HG03039 (cell line): ENCODE data around the gene MUC21.
"Not testable (repeated sequence)": the region's sequence is repeated elsewhere in the genome, so short reads cannot be mapped to it uniquely, and the experiment has no call there.

Experiments
- ATAC-seq: cut with Tn5 transposase; IDR thresholded peaks from one replicate; pipeline ENCODE4 v1.9.1; 2021; ENCODE audit warnings: mild to moderate bottlenecking, moderate library complexity; ENCODE audit not compliant: unreplicated experiment

The MUC21 gene

GRCh38 chr6:31005249-31006020 is 21.9 kb downstream of the MUC21 start:
- ATAC-seq, result no peak

DNA sequence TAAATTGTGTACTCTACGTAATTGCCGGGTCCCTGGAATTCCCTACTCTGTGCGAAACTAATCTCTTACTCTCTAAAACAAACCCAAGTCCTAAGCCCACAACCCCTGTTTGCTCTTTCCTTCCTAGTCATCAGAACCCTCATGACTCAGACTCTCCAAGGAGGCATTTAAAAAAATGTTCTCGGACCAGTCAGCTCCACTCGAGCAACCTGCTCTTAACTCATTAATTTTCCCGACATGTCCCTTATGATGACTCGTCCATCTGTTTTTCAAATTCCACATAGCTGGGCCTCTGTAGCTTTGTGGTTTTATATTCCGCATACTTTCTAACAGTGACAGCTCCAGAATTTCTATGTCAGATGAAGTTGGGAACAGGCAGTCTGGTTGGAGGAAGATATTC is 24.2 kb downstream of the MUC21 start:
- ATAC-seq, result no peak

DNA sequence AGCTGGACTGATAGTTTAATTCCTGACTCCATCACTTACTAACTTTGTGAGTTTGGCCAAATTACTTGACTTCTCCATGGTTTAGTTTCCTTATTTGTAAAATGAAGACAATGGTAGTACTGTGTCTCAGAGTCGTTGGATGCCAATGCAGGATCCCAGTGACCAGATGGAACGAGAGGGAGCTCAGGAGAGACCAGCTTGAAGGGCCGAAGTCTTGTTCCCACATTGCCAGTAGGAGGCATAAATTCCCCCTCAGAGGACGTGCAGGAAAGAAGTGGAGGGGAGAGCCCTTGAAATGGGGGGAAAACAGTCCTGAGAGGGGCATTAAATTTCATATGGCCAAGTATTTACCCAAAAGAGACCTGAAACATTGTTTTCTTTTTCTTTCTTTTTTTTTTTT is 24.6 kb downstream of the MUC21 start:
- ATAC-seq, result no peak

DNA sequence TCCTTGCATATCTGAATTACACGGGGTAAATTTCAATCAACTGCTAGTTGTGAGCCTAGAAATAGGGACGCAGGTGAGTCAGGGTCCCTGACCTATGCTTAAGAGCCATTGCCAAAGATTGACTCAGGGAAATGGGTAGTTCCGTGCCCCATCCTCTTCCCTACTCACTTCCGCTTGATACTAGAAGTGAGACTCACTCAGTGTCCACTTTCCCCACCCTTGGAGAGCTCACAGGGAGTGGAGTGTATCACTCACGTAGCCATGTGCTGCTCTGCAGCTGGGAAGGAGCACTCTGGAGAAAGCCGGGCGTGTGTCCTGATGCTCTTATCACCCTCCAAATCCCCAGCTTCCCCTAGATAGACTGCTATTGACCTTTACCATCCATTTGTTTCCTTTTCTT is 26.2 kb downstream of the MUC21 start:
- no peak for ATAC-seq

DNA sequence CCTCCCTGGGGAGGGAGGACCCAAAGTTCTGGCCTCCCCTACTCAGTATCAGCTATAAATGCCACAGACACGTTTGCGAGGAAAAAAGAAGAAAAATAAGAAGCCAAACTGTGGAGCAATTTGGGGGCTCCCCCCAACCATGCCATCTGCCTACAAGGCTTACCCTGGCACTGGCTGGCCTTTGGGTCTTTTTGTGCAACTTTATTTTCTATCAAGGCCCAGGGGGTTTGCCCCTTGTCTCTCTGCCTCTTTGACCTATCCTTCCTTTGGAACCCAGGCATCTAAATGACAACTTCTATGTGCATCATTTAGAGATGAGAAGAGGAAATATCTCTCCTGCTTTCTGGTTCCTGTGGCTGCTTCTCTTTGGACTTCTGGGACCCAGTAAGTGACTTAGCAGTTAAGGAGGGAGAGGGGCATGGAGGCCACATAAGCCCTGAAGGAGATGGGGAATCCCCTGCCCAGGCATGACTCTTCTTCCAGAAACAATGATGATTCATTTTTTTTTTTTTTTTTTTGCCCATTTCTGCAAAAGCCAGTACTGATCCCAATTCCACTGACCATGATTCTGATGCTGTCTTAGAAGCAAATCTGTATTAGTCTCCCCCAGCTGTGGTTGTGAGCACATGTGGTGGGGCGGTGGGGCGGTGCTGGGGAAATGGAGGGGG is 27.0 kb downstream of the MUC21 start, which contains the start of gene MUC22:
MUC22 (plus strand) TSS at position 82 of the 668 bp plus-strand sequence; CDS start at position 315, 233 bp downstream.
- no peak for ATAC-seq

- ATAC-seq, result no peak
These were observed 27.6 kb downstream of the MUC21 start for GRCh38 chr6:31011153-31011552.

- no peak for ATAC-seq
These were observed 33.3 kb downstream of the MUC21 start for GRCh38 chr6:31016659-31017299.

DNA sequence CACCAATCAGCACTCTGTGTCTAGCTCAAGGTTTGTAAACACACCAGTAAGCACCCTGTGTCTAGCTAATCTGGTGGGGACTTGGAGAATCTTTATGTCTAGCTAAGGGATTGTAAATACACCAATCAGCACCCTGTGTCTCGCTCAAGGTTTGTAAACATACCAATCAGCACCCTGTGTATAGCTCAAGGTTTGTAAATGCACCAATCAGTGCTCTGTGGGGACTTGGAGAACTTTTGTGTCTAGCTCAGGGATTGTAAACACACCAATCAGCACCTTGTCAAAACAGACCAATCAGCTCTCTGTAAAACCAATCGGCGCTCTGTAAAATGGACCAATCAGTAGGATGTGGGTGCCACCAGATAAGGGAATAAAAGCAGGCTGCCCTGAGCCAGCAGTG is 33.9 kb downstream of the MUC21 start:
- not testable (repeated sequence) for ATAC-seq

DNA sequence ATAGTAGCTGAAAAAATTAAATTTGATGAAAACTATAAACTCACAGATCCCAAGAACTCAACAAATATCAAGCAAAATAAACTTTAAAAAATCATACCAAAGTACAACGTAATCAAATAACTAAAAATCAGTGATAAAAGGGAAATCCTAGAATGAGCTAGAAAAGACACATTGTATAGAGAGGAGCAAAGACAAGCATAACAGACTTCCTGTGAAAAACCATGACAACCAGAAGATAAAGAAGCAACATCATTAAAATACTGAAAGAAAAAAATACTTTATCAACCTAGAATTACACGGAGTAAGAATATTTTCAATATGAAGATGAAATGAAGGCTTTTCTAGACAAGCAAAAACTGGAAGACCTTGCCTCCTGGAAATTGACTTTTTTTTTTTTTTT is 36.5 kb downstream of the MUC21 start:
- ATAC-seq, result no peak

- ATAC-seq, result not testable (repeated sequence)
These were observed 37.2 kb downstream of the MUC21 start for GRCh38 chr6:31020631-31021255.

DNA sequence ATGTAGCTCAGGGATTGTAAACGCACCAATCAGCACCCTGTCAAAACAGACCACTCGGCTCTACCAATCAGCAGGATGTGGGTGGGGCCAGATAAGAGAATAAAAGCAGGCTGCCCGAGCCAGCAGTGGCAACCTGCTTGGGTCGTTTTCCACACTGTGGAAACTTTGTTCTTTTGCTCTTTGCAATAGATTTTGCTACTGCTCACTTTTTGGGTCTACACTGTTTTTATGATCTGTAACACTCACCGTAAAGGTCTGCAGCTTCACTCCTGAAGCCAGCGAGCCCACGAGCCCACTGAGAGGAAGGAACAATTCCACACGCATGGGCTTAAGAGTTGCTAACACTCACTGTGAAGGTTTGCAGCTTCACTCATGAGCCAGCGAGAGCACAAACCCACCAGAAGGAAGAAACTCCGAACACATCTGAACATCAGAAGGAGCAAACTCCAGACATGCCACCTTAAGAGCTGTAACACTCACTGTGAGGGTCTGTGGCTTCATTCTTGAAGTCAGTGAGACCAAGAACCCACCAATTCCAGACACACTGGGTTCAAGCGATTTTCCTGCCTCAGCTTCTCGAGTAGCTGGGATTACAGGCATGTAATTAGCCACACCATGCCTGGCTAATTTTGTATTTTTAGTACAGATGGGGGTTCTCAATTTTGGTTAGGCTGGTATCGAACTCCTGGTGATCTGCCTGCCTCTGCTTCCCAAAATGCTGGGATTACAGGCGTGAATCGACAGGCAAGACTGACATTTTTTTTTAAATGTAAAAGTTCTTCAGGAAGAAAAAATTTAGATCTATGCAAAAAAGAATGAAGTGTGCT is 38.4 kb downstream of the MUC21 start:
- ATAC-seq, result not testable (repeated sequence)

- no peak for ATAC-seq
These were observed 42.1 kb downstream of the MUC21 start for GRCh38 chr6:31025595-31025994.

DNA sequence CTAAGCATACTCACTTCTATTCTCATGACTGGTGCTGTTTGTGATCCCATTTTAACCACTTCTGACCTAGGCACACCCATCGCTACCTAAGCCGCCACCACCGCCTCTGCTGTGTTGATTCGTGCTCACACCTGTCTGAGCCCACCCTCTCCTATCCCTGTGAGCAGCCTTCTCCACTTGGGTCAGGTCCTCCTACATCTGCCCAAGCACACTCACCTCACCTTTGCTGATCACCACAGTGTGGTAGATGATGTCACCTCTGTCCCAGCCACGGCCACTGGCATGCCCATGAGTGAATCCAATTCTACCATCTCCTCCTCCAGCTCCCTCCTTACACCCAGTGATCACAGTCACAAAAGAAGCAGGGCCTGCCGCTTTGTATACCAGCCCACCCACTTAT is 47.6 kb downstream of the MUC21 start:
- no peak for ATAC-seq

DNA sequence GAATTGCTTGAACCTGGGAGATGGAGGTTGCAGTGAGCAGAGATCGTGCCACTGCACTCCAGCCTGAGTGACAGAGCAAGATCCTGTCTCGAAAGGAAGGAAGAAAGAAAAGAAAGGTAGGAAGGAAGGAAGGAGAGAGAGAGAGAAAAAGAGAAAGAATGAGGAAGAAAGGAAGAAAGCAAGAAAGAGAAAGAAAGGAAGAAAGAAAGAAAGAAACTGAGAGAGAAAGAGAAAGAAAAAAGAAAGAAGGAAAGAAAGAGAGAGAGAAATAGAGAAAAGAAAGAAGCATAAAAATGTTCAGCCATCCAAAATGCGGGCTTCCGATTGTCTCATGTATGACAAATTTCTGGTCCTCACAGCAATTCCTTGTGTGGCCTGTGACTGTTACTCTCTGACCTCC is 49.6 kb downstream of the MUC21 start:
- no peak for ATAC-seq

GRCh38 chr6:31035862-31036497 is 52.5 kb downstream of the MUC21 start:
- ATAC-seq, result no peak

DNA sequence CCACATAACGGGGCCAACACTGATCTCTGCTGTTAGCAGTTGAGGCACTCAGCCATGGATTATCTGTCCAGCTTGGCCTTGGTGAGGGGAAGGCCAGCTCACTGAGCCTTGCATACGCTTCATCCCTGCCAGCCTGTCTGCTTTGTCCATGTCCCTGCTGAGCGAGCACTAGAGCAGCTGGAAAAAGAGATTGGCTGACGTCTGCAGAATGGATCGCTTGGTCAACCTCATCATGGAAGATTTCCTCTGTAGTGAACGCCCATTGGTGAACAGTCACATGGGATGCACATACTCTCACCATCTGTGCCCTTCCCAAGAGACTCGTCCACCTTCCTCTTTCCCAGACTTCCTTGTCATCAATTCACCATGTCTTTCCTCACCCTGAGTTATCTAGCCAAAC is 53.7 kb downstream of the MUC21 start:
- ATAC-seq, result no peak

DNA sequence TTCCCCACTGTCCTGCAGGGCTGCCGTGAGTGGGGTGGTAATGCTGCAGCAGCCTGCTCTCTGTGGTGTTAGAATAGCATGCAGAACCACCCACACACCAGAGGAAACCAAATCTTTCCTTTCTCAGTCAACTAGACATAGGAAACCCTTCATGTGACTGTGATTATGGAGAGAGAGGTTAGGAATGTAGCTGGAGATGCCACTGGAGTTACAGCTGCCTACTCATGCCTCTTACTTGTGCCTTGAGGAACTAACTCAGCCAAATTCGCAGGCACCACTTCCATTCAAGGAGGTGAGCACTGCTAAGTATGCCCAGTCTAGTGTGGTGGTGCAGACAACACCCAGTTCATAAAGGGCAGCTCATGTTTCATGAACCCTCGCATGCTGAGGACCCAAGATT is 54.2 kb downstream of the MUC21 start:
- ATAC-seq, result no peak

DNA sequence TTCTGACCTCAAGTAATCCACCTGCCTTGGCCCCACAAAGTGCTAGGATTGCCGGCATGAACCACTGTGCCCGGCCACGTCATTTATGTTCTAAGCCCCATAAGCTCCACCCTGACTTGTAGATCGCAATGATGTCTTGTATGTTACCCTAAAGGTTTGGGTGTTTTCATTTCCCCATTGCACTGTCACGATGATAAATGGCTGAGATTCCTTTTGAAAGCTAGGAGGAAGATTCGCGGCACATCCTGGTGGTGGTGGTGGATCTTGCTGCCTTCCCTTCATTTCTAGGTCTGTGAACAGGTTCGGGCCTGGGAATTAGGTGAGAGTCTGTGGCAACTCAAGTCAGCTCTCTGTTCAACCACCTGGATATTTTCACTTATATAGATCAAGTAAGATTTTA is 55.0 kb downstream of the MUC21 start:
- ATAC-seq, result no peak
